Measurements from ENCODE around the gene TM4SF1. TPM values are rescaled to one million over a fixed set of nuclear protein-coding genes. Genes with fewer than 3 reads are reported as not detected.

Gene TM4SF1
- total RNA-seq, 1 donor from 2014 or later = 23.2 TPM

- peak; percentile 99 for DNase-seq (ENCODE audit: low read depth)
- no peak overlapping the region for H3K4me3 ChIP-seq (ENCODE audit: low read depth, low read length)
- H3K36me3 ChIP-seq (ENCODE audit: control insufficient read depth, insufficient read depth, low read length) = peaks cover 2% of the 10 kb centered on the region
- no peak for TF ChIP-seq CTCF (IDR thresholded peaks at IDR 0.05; ENCODE audit: insufficient read depth, low read length, severe bottlenecking)
- FAIRE-seq = no peak
- no peaks in the 10 kb centered on the region for H3K27me3 ChIP-seq (ENCODE audit: control insufficient read depth, insufficient read depth, low read length)
Measured at GRCh38 chr3:149366941-149367840, 10.3 kb downstream of the TM4SF1 start.

- TF ChIP-seq CTCF (IDR thresholded peaks at IDR 0.05; ENCODE audit: insufficient read depth, low read length, severe bottlenecking) = no peak
- no peaks in the 10 kb centered on the region for H3K27me3 ChIP-seq (ENCODE audit: control insufficient read depth, insufficient read depth, low read length)
- DNase-seq (ENCODE audit: low read depth) (peak; percentile 80), FAIRE-seq (no peak)
- H3K36me3 ChIP-seq (ENCODE audit: control insufficient read depth, insufficient read depth, low read length) = peaks cover 2% of the 10 kb centered on the region
- no peak overlapping the region for H3K4me3 ChIP-seq (ENCODE audit: low read depth, low read length)
Measured at GRCh38 chr3:149366031-149366430, 11.4 kb downstream of the TM4SF1 start.

- TF ChIP-seq CTCF (IDR thresholded peaks at IDR 0.05; ENCODE audit: insufficient read depth, low read length, severe bottlenecking) = no peak
- DNase-seq (ENCODE audit: low read depth) = peak; percentile 50
- no peak for FAIRE-seq
- Histone ChIP-seq H3K27me3 (ENCODE audit: control insufficient read depth, insufficient read depth, low read length) (no peaks in the 10 kb centered on the region), H3K4me3 (ENCODE audit: low read depth, low read length) (no peak overlapping the region), H3K36me3 (ENCODE audit: control insufficient read depth, insufficient read depth, low read length) (no peaks in the 10 kb centered on the region)
Measured at GRCh38 chr3:149364624-149365023, 12.8 kb downstream of the TM4SF1 start.

- no peaks in the 10 kb centered on the region for H3K27me3 ChIP-seq (ENCODE audit: control insufficient read depth, insufficient read depth, low read length)
- H3K36me3 ChIP-seq (ENCODE audit: control insufficient read depth, insufficient read depth, low read length) = no peaks in the 10 kb centered on the region
- no peak overlapping the region for H3K4me3 ChIP-seq (ENCODE audit: low read depth, low read length)
- FAIRE-seq = no peak
- peak; percentile 70 for DNase-seq (ENCODE audit: low read depth)
- no peak for TF ChIP-seq CTCF (IDR thresholded peaks at IDR 0.05; ENCODE audit: insufficient read depth, low read length, severe bottlenecking)
Measured at GRCh38 chr3:149363053-149363452, 14.4 kb downstream of the TM4SF1 start.

GRCh38 chr3:149362366-149362765 lies 15.1 kb downstream of the TM4SF1 start:
- FAIRE-seq (peak; percentile 23), DNase-seq (ENCODE audit: low read depth) (no peak)
- no peak for TF ChIP-seq CTCF (IDR thresholded peaks at IDR 0.05; ENCODE audit: insufficient read depth, low read length, severe bottlenecking)
- H3K36me3 ChIP-seq (ENCODE audit: control insufficient read depth, insufficient read depth, low read length) = no peaks in the 10 kb centered on the region
- H3K4me3 ChIP-seq (ENCODE audit: low read depth, low read length) = no peak overlapping the region
- H3K27me3 ChIP-seq (ENCODE audit: control insufficient read depth, insufficient read depth, low read length) = no peaks in the 10 kb centered on the region

Measured in bronchial epithelial cell (primary cell).